Keratinocyte (primary cell): ENCODE results near the gene SNRPF. TPM values are rescaled to one million over a fixed set of nuclear protein-coding genes. Genes with fewer than 3 reads are reported as not detected.

Experiments used
- DNase-seq: peaks from one replicate; pipeline ENCODE4 v3.0.0-alpha.2; 2011; ENCODE audit warnings: low read depth, missing footprints, low spot score
- FAIRE-seq: peaks from 2 replicates; lab custom pipeline; 2011; peaks lifted over from hg19 to GRCh38; lab: Jason Lieb, UNC
- H2AFZ ChIP-seq: 2 replicates; pipeline ENCODE4 v1.6.0; 2012; ENCODE audit warnings: low read length, control low read depth, inconsistent platforms; ENCODE audit not compliant: control insufficient read depth
- H3K27ac ChIP-seq: 2 replicates; pipeline ENCODE4 v1.5.1; 2011; ENCODE audit warnings: low read length; ENCODE audit not compliant: control insufficient read depth, insufficient read depth
- H3K27me3 ChIP-seq: 3 replicates; pipeline ENCODE4 v1.6.0; 2011; ENCODE audit warnings: low read length; ENCODE audit not compliant: control insufficient read depth, insufficient read depth; ENCODE audit errors: extremely low read depth
- H3K36me3 ChIP-seq, 2 experiments: 2 replicates in 1 of 2; 3 replicates in 1 of 2; pipeline ENCODE4 v1.5.1; 2011; ENCODE audit warnings: low read length in 2 of 2, mild to moderate bottlenecking in 1 of 2; ENCODE audit not compliant: control insufficient read depth in 2 of 2, insufficient read depth in 2 of 2; ENCODE audit errors: extremely low read depth in 1 of 2
- H3K4me1 ChIP-seq: 3 replicates; pipeline ENCODE4 v1.5.1; 2011; ENCODE audit warnings: low read length; ENCODE audit not compliant: control insufficient read depth, insufficient read depth; ENCODE audit errors: extremely low read depth
- H3K4me2 ChIP-seq: 3 replicates; pipeline ENCODE4 v1.6.0; 2011; ENCODE audit warnings: low read depth, low read length; ENCODE audit not compliant: control insufficient read depth, insufficient read depth; ENCODE audit errors: extremely low read depth
- H3K4me3 ChIP-seq, 3 experiments: fragments of 200-600 bp in 1 of 3; sonication (generic) in 1 of 3; 2 replicates in 2 of 3; 3 replicates in 1 of 3; pipeline ENCODE4 v1.5.1; 2011 to 2016; ENCODE audit warnings: low read length in 3 of 3, mild to moderate bottlenecking in 3 of 3, control low read depth in 2 of 3, inconsistent platforms in 1 of 3, low read depth in 1 of 3, mixed read lengths in 1 of 3, mixed run types in 1 of 3, moderate library complexity in 1 of 3; ENCODE audit not compliant: control insufficient read depth in 2 of 3, insufficient read depth in 2 of 3; ENCODE audit errors: extremely low read depth in 1 of 3
- H3K79me2 ChIP-seq: 2 replicates; pipeline ENCODE4 v1.6.0; 2012; ENCODE audit warnings: low read length; ENCODE audit not compliant: control insufficient read depth, insufficient read depth
- H3K9ac ChIP-seq: 3 replicates; pipeline ENCODE4 v1.6.0; 2011; ENCODE audit warnings: low read length; ENCODE audit not compliant: control insufficient read depth, insufficient read depth; ENCODE audit errors: extremely low read depth
- H3K9me1 ChIP-seq: 3 replicates; pipeline ENCODE4 v1.6.0; 2011; ENCODE audit warnings: low read length; ENCODE audit not compliant: control insufficient read depth, insufficient read depth; ENCODE audit errors: extremely low read depth
- H3K9me3 ChIP-seq: 2 replicates; pipeline ENCODE4 v1.5.1; 2012; ENCODE audit warnings: low read depth, low read length; ENCODE audit not compliant: control insufficient read depth
- H4K20me1 ChIP-seq: 3 replicates; pipeline ENCODE4 v1.6.0; 2011; ENCODE audit warnings: low read length; ENCODE audit not compliant: control insufficient read depth, insufficient read depth; ENCODE audit errors: extremely low read depth
- CTCF ChIP-seq, 3 experiments: IDR thresholded peaks in 1 of 3; conservative IDR thresholded peaks in 1 of 3; optimal IDR thresholded peaks in 1 of 3; 2 replicates in 2 of 3; 3 replicates in 1 of 3; pipeline versions ENCODE3 to v1.5.1; 2011; ENCODE audit warnings: low read length in 3 of 3, mild to moderate bottlenecking in 3 of 3, moderate library complexity in 2 of 3, control low read depth in 1 of 3, inconsistent platforms in 1 of 3; ENCODE audit not compliant: insufficient read depth in 2 of 3; ENCODE audit errors: extremely low read depth in 1 of 3
- EZH2 ChIP-seq: IDR thresholded peaks from one replicate; pipeline ENCODE4 v1.6.1; 2012; ENCODE audit warnings: inconsistent platforms, mild to moderate bottlenecking, low read length, moderate library complexity
- dilution Hi-C: fragments of 300-500 bp; cut with MboI; formaldehyde crosslinking; loops from one replicate; pipeline ENCODE4 v1.7.0; 2020; ENCODE audit warnings: low sequenced_read_pairs; ENCODE audit not compliant: extremely low pct_ligation_motif_present
- polyA plus RNA-seq, 5 experiments: library from polyadenylated mRNA; depleted of rRNA in 3 of 5; stranded (reverse) in 3 of 5; stranded (forward) in 1 of 5; unstranded in 1 of 5; fragments of >200 nt; gene quantifications; 1 replicate in 1 of 5; 2 replicates in 3 of 5; 3 replicates in 1 of 5; pipeline versions ENCODE4 v1.2.1 to v1.2.3, GENCODE V29; 2011 to 2012; ENCODE audit warnings: missing spikeins in 2 of 5, low read depth in 1 of 5, low replicate concordance in 1 of 5

Gene SNRPF
- polyA plus RNA-seq, 1 donor (not counting 4 experiments of a cell fraction or from before 2014, with no cell fraction given): 34.7 TPM

DNA sequence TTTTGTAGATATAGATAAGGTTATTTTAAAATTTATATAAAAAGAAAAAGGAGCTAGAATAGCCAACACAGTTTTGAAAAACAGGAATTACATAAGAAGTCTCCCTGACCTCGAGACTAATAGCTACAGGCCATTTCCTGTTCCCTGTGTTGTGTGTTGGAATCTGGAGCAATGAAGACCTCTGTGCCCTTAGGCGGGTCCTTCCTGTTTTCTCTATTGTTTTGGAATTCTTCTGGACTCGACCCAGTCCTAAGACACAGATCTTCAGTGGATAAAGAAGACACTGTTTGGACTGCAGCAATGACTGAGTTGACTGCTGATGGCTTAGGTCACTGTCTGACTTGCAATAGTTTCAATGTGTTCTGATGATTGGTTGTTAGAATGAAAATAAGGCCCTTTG lies 26.2 kb downstream of the SNRPF start:
- FAIRE-seq: no peak
- no peak overlapping the region for H3K9ac ChIP-seq
- H3K9me3 ChIP-seq: no peaks in the 10 kb centered on the region
- no peaks in the 10 kb centered on the region for H3K36me3 ChIP-seq
- no peaks in the 10 kb centered on the region for H3K4me1 ChIP-seq
- no peak overlapping the region for H3K4me3 ChIP-seq
- H2AFZ ChIP-seq: no peak overlapping the region
- no peak overlapping the region for H3K4me2 ChIP-seq
- dilution Hi-C loops: no loop called here
- H3K79me2 ChIP-seq: no peaks in the 10 kb centered on the region
- H3K27ac ChIP-seq: no peak overlapping the region
- no peak for DNase-seq
- no peaks in the 10 kb centered on the region for H3K9me1 ChIP-seq
- H4K20me1 ChIP-seq: no peaks in the 10 kb centered on the region
- no peaks in the 10 kb centered on the region for H3K27me3 ChIP-seq
- TF ChIP-seq EZH2 (no peak), CTCF (optimal IDR thresholded peaks at IDR 0.05 in 1 of 3, IDR thresholded peaks at IDR 0.05 in 1 of 3, conservative IDR thresholded peaks at IDR 0.05 in 1 of 3; ENCODE audit: extremely low read depth in 1 of 3, insufficient read depth in 2 of 3, low read length in 3 of 3) (no peak)

DNA sequence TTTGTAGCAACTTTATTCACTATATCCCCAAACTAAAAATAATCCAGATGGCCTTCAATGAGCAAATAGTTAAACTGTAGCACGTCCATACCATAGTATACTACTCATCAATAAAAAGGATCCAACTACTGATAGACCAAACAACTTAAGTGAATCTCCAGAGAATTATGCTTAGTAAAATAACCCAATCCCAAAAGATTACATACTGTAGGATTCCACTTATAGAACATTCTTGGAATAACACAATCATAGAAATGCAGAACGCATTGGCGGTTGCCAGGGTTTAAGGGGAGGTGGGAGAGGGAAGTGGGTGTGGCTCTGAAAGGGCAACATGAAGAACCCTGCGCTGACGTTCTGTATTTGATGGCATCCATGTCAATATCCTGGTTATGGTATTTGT lies 28.6 kb downstream of the SNRPF start:
- Histone ChIP-seq H3K4me1 (no peaks in the 10 kb centered on the region), H3K27me3 (no peaks in the 10 kb centered on the region), H3K9me1 (no peaks in the 10 kb centered on the region), H4K20me1 (no peaks in the 10 kb centered on the region), H3K36me3 (no peaks in the 10 kb centered on the region), H3K4me2 (no peak overlapping the region), H3K79me2 (no peaks in the 10 kb centered on the region), H3K9me3 (no peaks in the 10 kb centered on the region), H2AFZ (no peak overlapping the region), H3K4me3 (no peak overlapping the region), H3K9ac (no peak overlapping the region), H3K27ac (no peak overlapping the region)
- dilution Hi-C loops: no loop called here
- DNase-seq (no peak), FAIRE-seq (no peak)
- TF ChIP-seq EZH2 (no peak), CTCF (optimal IDR thresholded peaks at IDR 0.05 in 1 of 3, IDR thresholded peaks at IDR 0.05 in 1 of 3, conservative IDR thresholded peaks at IDR 0.05 in 1 of 3; ENCODE audit: extremely low read depth in 1 of 3, insufficient read depth in 2 of 3, low read length in 3 of 3) (no peak)
